AG09309 (cell line): Measurements from ENCODE around the gene COPS9.

Experiments
- DNase-seq: peaks from one replicate; pipeline ENCODE4 v3.0.0-alpha.2; 2010; ENCODE audit warnings: low read depth
- H3K4me3 ChIP-seq: 2 replicates; pipeline ENCODE4 v1.5.1; 2011; ENCODE audit warnings: mild to moderate bottlenecking, low read depth, low read length, moderate library complexity; ENCODE audit not compliant: control insufficient read depth
- TF ChIP-seq, protein P1 (sequence below): IDR thresholded peaks from 2 replicates; pipeline ENCODE4 v1.5.1; 2011; ENCODE audit warnings: mild to moderate bottlenecking, low read depth, low read length, inconsistent platforms; ENCODE audit not compliant: insufficient read depth, control insufficient read depth; ENCODE audit errors: missing control alignments

Gene COPS9

GRCh38 chr2:240127911-240128607 is 8.0 kb downstream of the COPS9 start:
- no peak overlapping the region for H3K4me3 ChIP-seq
- no peak for DNase-seq
- TF ChIP-seq, protein P1, sequence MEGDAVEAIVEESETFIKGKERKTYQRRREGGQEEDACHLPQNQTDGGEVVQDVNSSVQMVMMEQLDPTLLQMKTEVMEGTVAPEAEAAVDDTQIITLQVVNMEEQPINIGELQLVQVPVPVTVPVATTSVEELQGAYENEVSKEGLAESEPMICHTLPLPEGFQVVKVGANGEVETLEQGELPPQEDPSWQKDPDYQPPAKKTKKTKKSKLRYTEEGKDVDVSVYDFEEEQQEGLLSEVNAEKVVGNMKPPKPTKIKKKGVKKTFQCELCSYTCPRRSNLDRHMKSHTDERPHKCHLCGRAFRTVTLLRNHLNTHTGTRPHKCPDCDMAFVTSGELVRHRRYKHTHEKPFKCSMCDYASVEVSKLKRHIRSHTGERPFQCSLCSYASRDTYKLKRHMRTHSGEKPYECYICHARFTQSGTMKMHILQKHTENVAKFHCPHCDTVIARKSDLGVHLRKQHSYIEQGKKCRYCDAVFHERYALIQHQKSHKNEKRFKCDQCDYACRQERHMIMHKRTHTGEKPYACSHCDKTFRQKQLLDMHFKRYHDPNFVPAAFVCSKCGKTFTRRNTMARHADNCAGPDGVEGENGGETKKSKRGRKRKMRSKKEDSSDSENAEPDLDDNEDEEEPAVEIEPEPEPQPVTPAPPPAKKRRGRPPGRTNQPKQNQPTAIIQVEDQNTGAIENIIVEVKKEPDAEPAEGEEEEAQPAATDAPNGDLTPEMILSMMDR = no peak

DNA sequence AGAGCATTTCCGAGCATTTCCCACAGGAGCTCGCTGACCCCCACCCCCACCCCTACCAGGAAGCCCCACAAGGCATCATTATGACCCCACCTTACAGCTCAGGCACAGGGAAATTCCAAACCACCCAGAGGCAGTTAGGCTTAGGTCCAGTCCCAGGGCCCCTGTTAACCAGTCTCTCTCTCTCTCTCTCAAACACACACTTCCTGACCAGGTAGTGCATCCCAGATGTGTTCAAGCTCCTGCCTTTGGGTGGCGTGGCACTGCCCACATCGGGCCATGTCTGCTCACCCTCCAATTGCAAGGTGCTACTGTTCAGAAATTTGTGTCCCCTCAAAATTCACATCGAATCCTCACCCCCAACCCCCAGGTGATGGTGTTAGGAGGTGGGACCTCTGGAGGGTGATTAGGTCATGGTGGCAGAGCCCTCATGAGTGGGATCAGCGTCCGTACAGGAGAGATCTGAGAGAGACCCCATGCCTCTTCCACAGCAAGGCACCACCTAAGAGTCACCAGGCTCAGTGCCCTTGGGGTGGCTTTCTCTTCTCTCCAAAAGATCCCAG is 8.8 kb downstream of the COPS9 start:
- H3K4me3 ChIP-seq = no peak overlapping the region
- TF ChIP-seq, protein P1 = no peak
- DNase-seq = no peak

GRCh38 chr2:240126731-240127130 is 9.4 kb downstream of the COPS9 start:
- no peak overlapping the region for H3K4me3 ChIP-seq
- no peak for DNase-seq
- TF ChIP-seq, protein P1 = no peak

GRCh38 chr2:240125742-240126141 is 10.4 kb downstream of the COPS9 start:
- DNase-seq = no peak
- no peak overlapping the region for H3K4me3 ChIP-seq
- TF ChIP-seq, protein P1 = no peak

DNA sequence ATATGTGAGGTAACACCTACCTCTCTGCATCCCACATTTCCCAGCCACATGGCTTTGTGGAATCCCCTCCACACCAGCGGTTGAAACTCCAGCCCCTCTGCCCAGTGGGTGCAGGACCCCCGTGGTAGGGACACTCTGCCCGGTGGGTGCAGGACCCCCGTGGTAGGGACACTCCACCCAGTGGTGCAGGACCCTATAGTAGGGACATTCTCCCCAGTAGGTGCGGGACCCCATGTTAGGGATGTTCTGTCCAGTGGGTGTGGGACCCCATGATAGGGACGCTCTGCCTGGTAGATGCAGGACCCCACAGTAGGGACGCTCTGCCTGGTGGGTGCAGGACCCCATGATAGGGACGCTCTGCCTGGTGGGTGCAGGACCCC is 11.5 kb downstream of the COPS9 start:
- no peak for DNase-seq
- H3K4me3 ChIP-seq = no peak overlapping the region
- TF ChIP-seq, protein P1 = no peak

DNA sequence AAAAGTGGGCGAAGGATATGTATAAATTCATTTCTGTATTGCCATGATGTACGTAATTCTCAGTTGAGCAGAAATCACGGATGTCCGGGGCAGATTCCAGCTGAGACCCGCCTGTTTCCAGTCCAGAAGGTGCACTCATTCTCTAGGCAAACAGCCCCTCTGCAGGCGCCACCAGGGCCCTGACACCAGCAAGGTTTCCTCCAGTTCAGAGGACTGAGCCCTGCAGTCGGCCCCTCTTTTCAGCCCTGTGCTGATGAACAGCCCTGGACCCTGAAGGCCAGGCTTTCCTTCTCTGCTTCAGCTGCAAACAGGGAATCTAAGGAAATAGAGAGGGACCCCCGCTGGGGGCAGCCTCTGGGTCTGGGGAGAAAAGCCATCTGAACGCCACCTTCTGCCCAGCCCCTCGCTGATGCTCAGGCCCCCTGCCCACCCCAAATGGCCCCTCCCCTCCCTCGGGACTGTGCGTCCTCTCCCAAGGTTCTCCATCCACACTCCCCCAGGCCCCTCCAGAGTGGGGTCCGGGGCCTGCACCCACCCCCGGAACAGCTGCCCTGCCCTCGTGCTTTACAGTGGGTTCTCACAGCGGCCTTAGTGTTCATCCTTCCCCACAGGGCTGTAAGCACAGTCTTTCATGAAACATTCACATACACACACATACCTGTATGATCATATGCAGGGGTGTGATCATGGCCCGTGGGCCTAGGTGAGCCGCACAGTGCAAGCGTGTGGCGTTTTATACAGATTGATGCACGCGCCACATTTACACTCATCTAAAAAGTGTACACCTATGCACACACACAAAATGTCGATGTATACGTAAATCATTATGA is 12.1 kb downstream of the COPS9 start:
- no peak overlapping the region for H3K4me3 ChIP-seq
- TF ChIP-seq, protein P1 = no peak
- no peak for DNase-seq
